ENCODE results near the gene ERFE. TPM values are rescaled to one million over a fixed set of nuclear protein-coding genes. Genes with fewer than 3 reads are reported as not detected.

The ERFE gene
- total and polyA plus RNA-seq, 9 of the 15 experiments (the other 6 are each of a cell fraction or from before 2014, with no cell fraction given): 0.55 to 8.2 (median 3.7) TPM

DNA sequence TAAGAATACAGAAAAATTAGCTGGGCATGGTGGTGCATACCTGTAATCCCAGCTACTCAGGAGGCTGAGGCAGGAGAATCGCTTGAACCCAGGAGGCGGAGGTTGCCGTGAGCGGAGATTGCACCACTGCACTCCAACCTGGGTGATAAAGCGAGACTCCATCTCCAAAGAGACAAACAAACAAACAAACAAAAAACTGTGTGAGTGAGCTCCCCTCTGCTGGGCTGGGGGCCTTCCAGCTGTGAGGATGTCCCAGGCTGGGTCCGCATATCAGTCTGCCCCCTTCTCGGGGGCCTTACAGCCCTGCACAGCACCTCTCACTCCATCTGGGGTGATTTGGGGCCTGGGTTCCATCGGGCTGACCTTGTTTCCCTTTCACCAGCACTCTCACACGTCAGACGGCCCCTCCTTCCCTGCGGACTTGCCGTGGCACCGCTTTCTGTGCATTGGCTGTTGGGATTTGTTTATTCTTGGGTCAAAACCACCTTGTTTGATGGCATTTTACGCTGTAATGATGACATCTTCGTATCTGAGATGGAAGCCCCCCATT, 23.1 kb upstream of the ERFE start (continued):
- TF ChIP-seq, protein P1, sequence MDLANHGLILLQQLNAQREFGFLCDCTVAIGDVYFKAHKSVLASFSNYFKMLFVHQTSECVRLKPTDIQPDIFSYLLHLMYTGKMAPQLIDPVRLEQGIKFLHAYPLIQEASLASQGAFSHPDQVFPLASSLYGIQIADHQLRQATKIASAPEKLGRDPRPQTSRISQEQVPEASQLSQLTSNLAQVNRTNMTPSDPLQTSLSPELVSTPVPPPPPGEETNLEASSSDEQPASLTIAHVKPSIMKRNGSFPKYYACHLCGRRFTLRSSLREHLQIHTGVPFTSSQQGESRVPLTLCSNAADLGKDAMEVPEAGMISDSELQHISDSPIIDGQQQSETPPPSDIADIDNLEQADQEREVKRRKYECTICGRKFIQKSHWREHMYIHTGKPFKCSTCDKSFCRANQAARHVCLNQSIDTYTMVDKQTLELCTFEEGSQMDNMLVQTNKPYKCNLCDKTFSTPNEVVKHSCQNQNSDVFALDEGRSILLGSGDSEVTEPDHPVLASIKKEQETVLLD (IDR thresholded peaks at IDR 0.05): no peak
- TF ChIP-seq, protein P2, sequence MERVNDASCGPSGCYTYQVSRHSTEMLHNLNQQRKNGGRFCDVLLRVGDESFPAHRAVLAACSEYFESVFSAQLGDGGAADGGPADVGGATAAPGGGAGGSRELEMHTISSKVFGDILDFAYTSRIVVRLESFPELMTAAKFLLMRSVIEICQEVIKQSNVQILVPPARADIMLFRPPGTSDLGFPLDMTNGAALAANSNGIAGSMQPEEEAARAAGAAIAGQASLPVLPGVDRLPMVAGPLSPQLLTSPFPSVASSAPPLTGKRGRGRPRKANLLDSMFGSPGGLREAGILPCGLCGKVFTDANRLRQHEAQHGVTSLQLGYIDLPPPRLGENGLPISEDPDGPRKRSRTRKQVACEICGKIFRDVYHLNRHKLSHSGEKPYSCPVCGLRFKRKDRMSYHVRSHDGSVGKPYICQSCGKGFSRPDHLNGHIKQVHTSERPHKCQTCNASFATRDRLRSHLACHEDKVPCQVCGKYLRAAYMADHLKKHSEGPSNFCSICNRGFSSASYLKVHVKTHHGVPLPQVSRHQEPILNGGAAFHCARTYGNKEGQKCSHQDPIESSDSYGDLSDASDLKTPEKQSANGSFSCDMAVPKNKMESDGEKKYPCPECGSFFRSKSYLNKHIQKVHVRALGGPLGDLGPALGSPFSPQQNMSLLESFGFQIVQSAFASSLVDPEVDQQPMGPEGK (CRISPR knock-in tag; IDR thresholded peaks at IDR 0.05; ENCODE audit: borderline replicate concordance): no peak
- TF ChIP-seq, protein P3, sequence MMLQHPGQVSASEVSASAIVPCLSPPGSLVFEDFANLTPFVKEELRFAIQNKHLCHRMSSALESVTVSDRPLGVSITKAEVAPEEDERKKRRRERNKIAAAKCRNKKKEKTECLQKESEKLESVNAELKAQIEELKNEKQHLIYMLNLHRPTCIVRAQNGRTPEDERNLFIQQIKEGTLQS (IDR thresholded peaks at IDR 0.05): no peak
- TF ChIP-seq, protein P3 (CRISPR knock-in tag; conservative IDR thresholded peaks at IDR 0.05): no peak
- TF ChIP-seq ZBED1 (IDR thresholded peaks at IDR 0.05): no peak
- no peak for TF ChIP-seq TBL1XR1 (IDR thresholded peaks at IDR 0.05; ENCODE audit: low read length in 2 of 2)
- no peak for TF ChIP-seq ZNF408 (CRISPR knock-in tag; IDR thresholded peaks at IDR 0.05; ENCODE audit: low read depth)
- no peak for TF ChIP-seq ZZZ3 (IDR thresholded peaks at IDR 0.05)
- TF ChIP-seq, protein P4, sequence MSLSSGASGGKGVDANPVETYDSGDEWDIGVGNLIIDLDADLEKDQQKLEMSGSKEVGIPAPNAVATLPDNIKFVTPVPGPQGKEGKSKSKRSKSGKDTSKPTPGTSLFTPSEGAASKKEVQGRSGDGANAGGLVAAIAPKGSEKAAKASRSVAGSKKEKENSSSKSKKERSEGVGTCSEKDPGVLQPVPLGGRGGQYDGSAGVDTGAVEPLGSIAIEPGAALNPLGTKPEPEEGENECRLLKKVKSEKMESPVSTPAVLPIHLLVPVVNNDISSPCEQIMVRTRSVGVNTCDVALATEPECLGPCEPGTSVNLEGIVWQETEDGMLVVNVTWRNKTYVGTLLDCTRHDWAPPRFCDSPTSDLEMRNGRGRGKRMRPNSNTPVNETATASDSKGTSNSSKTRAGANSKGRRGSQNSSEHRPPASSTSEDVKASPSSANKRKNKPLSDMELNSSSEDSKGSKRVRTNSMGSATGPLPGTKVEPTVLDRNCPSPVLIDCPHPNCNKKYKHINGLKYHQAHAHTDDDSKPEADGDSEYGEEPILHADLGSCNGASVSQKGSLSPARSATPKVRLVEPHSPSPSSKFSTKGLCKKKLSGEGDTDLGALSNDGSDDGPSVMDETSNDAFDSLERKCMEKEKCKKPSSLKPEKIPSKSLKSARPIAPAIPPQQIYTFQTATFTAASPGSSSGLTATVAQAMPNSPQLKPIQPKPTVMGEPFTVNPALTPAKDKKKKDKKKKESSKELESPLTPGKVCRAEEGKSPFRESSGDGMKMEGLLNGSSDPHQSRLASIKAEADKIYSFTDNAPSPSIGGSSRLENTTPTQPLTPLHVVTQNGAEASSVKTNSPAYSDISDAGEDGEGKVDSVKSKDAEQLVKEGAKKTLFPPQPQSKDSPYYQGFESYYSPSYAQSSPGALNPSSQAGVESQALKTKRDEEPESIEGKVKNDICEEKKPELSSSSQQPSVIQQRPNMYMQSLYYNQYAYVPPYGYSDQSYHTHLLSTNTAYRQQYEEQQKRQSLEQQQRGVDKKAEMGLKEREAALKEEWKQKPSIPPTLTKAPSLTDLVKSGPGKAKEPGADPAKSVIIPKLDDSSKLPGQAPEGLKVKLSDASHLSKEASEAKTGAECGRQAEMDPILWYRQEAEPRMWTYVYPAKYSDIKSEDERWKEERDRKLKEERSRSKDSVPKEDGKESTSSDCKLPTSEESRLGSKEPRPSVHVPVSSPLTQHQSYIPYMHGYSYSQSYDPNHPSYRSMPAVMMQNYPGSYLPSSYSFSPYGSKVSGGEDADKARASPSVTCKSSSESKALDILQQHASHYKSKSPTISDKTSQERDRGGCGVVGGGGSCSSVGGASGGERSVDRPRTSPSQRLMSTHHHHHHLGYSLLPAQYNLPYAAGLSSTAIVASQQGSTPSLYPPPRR (CRISPR knock-in tag; IDR thresholded peaks at IDR 0.05; ENCODE audit: borderline replicate concordance): no peak
- no peak for TF ChIP-seq KHSRP (IDR thresholded peaks at IDR 0.05)
- no peak for TF ChIP-seq JUN (IDR thresholded peaks at IDR 0.05; ENCODE audit: borderline replicate concordance, low read depth, low read length)
- TF ChIP-seq JUN (CRISPR knock-in tag; IDR thresholded peaks at IDR 0.05; ENCODE audit: borderline replicate concordance): no peak
- TF ChIP-seq, protein P5, sequence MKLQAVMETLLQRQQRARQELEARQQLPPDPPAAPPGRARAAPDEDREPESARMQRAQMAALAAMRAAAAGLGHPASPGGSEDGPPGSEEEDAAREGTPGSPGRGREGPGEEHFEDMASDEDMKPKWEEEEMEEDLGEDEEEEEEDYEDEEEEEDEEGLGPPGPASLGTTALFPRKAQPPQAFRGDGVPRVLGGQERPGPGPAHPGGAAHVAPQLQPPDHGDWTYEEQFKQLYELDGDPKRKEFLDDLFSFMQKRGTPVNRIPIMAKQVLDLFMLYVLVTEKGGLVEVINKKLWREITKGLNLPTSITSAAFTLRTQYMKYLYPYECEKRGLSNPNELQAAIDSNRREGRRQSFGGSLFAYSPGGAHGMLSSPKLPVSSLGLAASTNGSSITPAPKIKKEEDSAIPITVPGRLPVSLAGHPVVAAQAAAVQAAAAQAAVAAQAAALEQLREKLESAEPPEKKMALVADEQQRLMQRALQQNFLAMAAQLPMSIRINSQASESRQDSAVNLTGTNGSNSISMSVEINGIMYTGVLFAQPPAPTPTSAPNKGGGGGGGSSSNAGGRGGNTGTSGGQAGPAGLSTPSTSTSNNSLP (IDR thresholded peaks at IDR 0.05; ENCODE audit: borderline replicate concordance, low read depth, low read length): no peak

Measured in K562 (cell line).